ENCODE results near the gene OR3A3. TPM values are rescaled to one million over a fixed set of nuclear protein-coding genes. Genes with fewer than 3 reads are reported as not detected.

OR3A3 gene
- total and polyA plus RNA-seq, 10 of the 15 experiments (the other 5 are each of a cell fraction or from before 2014, with no cell fraction given) = 0.07 TPM; not detected in 9

DNA sequence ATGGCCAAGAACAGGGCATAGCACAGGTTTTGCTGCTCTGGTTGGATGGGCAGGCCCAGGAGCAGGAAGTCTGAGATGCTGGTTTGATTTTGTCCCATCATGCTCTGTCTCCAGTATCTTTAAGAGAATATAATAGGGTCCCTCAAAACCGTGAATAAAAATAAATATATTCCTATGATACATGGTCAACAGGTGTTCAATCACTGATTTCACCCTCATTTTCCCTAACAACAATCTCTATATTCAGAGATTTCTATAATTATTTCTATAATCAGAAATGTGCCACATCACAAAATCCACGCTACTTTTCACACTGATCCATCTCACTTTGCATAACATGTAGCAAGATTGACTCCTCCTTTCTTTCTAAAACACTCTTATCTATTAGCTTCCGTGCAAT is 22.6 kb downstream of the OR3A3 start, which contains the start of gene OR1E2 (continued):
- TF ChIP-seq CHD2 (IDR thresholded peaks at IDR 0.05; ENCODE audit: borderline replicate concordance, low read depth, low read length) (no peak), EZH2 (IDR thresholded peaks at IDR 0.05; ENCODE audit: borderline replicate concordance, control insufficient read depth, low read depth, low read length) (no peak)

DNA sequence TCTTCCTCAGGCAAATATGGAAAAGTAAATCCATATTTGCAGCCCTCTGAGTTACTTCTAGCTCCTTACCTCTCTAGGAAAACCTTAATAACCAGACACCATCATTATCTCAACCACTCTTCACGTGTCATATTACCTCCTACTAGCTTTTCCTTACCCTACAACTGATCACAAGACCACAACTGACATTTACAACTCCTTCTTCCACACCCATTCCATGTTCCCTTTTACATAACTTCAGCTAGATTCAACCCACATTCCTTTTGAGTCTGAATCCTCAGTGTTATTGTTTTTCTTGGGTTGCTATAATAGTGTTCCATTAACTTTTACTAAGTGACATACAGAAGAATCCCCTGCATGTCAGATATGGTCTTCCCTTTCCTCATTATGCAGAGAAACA is 27.2 kb downstream of the OR3A3 start:
- no peak for TF ChIP-seq HDGF (IDR thresholded peaks at IDR 0.05)
- TF ChIP-seq, protein P1, sequence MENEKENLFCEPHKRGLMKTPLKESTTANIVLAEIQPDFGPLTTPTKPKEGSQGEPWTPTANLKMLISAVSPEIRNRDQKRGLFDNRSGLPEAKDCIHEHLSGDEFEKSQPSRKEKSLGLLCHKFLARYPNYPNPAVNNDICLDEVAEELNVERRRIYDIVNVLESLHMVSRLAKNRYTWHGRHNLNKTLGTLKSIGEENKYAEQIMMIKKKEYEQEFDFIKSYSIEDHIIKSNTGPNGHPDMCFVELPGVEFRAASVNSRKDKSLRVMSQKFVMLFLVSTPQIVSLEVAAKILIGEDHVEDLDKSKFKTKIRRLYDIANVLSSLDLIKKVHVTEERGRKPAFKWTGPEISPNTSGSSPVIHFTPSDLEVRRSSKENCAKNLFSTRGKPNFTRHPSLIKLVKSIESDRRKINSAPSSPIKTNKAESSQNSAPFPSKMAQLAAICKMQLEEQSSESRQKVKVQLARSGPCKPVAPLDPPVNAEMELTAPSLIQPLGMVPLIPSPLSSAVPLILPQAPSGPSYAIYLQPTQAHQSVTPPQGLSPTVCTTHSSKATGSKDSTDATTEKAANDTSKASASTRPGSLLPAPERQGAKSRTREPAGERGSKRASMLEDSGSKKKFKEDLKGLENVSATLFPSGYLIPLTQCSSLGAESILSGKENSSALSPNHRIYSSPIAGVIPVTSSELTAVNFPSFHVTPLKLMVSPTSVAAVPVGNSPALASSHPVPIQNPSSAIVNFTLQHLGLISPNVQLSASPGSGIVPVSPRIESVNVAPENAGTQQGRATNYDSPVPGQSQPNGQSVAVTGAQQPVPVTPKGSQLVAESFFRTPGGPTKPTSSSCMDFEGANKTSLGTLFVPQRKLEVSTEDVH (IDR thresholded peaks at IDR 0.05; ENCODE audit: low read depth, partially characterized antibody) = no peak
- TF ChIP-seq MXI1 (IDR thresholded peaks at IDR 0.05; ENCODE audit: low read depth, low read length) = no peak
- no peak for TF ChIP-seq ZNF24 (IDR thresholded peaks at IDR 0.05)
- TF ChIP-seq, protein P2, sequence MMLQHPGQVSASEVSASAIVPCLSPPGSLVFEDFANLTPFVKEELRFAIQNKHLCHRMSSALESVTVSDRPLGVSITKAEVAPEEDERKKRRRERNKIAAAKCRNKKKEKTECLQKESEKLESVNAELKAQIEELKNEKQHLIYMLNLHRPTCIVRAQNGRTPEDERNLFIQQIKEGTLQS (IDR thresholded peaks at IDR 0.05; ENCODE audit: borderline replicate concordance, extremely low read depth, low read depth, low read length) = no peak
- TF ChIP-seq JUND (IDR thresholded peaks at IDR 0.05; ENCODE audit: low read depth, low read length) = no peak
- TF ChIP-seq, protein P3, sequence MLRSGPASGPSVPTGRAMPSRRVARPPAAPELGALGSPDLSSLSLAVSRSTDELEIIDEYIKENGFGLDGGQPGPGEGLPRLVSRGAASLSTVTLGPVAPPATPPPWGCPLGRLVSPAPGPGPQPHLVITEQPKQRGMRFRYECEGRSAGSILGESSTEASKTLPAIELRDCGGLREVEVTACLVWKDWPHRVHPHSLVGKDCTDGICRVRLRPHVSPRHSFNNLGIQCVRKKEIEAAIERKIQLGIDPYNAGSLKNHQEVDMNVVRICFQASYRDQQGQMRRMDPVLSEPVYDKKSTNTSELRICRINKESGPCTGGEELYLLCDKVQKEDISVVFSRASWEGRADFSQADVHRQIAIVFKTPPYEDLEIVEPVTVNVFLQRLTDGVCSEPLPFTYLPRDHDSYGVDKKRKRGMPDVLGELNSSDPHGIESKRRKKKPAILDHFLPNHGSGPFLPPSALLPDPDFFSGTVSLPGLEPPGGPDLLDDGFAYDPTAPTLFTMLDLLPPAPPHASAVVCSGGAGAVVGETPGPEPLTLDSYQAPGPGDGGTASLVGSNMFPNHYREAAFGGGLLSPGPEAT (IDR thresholded peaks at IDR 0.05; ENCODE audit: low read depth) = no peak
- no peak for TF ChIP-seq SIX5 (IDR thresholded peaks at IDR 0.05; ENCODE audit: low read depth, low read length, severe bottlenecking)
- TF ChIP-seq ZBED1 (IDR thresholded peaks at IDR 0.05; ENCODE audit: borderline replicate concordance) = no peak
- no peak for TF ChIP-seq EZH2 (IDR thresholded peaks at IDR 0.05; ENCODE audit: borderline replicate concordance, control insufficient read depth, low read depth, low read length)
- TF ChIP-seq CHD4 (IDR thresholded peaks at IDR 0.05) = no peak
- POLR2A ChIA-PET = no interaction called here
- DNase-seq (ENCODE audit: low read depth, low spot score) (no peak), FAIRE-seq (no peak), ATAC-seq (no peak)
- RAD21 ChIA-PET (ENCODE audit: unreplicated experiment) = no interaction called here
- SMC1A ChIA-PET (ENCODE audit: uncharacterized antibody, unreplicated experiment) = no interaction called here
- H3K9ac ChIP-seq (ENCODE audit: control insufficient read depth, insufficient read depth, low read length) = no peak overlapping the region
- 0% methylated on average over 1 of the region's 1 CpG for WGBS (ENCODE audit: insufficient coverage, insufficient replicate concordance, low lambda C conversion rate, missing lambda C conversion rate)
- no peak overlapping the region for H2AFZ ChIP-seq (ENCODE audit: control insufficient read depth, low read depth, low read length)
- CTCF ChIA-PET = interaction anchor here (1.6 kb wide), 1 partner anchor 10 kb away, joined by 3 read pairs; no protein-coding TSS in a partner anchor
- no peaks in the 10 kb centered on the region for H3K36me3 ChIP-seq (ENCODE audit: control insufficient read depth in 2 of 2, insufficient read depth in 2 of 2, low read length in 1 of 2)
- no peaks in the 10 kb centered on the region for H3K9me3 ChIP-seq (replicated peaks; ENCODE audit: control insufficient read depth, insufficient read depth, low read length)
- no TSS peak for BruUV-seq (replicated peaks)
- H3K4me3 ChIP-seq = no peak overlapping the region
- H3K4me1 ChIP-seq (ENCODE audit: control insufficient read depth, insufficient read depth, low read length) = no peaks in the 10 kb centered on the region
- intact Hi-C loops (cut with micrococcal nuclease; ENCODE audit: unreplicated experiment) (no loop called here), in situ Hi-C loops (cut with MboI) (no loop called here)
- H3K4me2 ChIP-seq (ENCODE audit: control insufficient read depth, insufficient read depth) = no peak overlapping the region
- no peak overlapping the region for H3K27ac ChIP-seq (ENCODE audit: control insufficient read depth, insufficient read depth)
- no peaks in the 10 kb centered on the region for H3K79me2 ChIP-seq (ENCODE audit: control insufficient read depth, insufficient read depth, low read length)
- H3K27me3 ChIP-seq (replicated peaks in 1 of 2; ENCODE audit: control insufficient read depth in 2 of 2, insufficient read depth in 2 of 2, low read length in 1 of 2) = no peaks in the 10 kb centered on the region
- H4K20me1 ChIP-seq (ENCODE audit: control insufficient read depth, insufficient read depth) = no peaks in the 10 kb centered on the region
